DND-41 (cell line): Measurements from ENCODE around the gene NPPC.

Experiments used
- ATAC-seq: fragments of 200-7000 bp; cut with Tn5 transposase; 3 replicates; pipeline ENCODE4 v1.9.1; 2021; ENCODE audit warnings: low read depth; ENCODE audit not compliant: insufficient read depth
- DNase-seq: peaks from one replicate; pipeline ENCODE4 v3.0.0-alpha.2; 2020
- H2AFZ ChIP-seq: 2 replicates; pipeline ENCODE4 v1.6.0; 2012; ENCODE audit warnings: low read depth, low read length
- H3K27ac ChIP-seq: 2 replicates; pipeline ENCODE4 v1.5.1; 2012; ENCODE audit warnings: low read length, inconsistent platforms
- H3K27me3 ChIP-seq: fragments of 200-600 bp; sonication (generic); 2 replicates; pipeline ENCODE4 v1.6.0; 2012; ENCODE audit warnings: low read length, mild to moderate bottlenecking, inconsistent platforms; ENCODE audit not compliant: insufficient read depth, poor library complexity
- H3K36me3 ChIP-seq: 2 replicates; pipeline ENCODE4 v1.5.1; 2012; ENCODE audit warnings: low read length, inconsistent platforms; ENCODE audit not compliant: insufficient read depth
- H3K4me1 ChIP-seq: 2 replicates; pipeline ENCODE4 v1.5.1; 2012; ENCODE audit warnings: mild to moderate bottlenecking, low read length; ENCODE audit not compliant: insufficient read depth
- H3K4me2 ChIP-seq: 2 replicates; pipeline ENCODE4 v1.6.0; 2012; ENCODE audit warnings: mild to moderate bottlenecking, moderate library complexity, low read length, inconsistent platforms; ENCODE audit not compliant: insufficient read depth
- H3K4me3 ChIP-seq, 2 experiments: fragments of 200-600 bp in 1 of 2; shearing (Covaris generic) in 1 of 2; 2 replicates each; pipeline ENCODE4 v1.5.1; 2012 to 2016; ENCODE audit warnings: inconsistent platforms in 2 of 2, low read length in 2 of 2, mild to moderate bottlenecking in 2 of 2, low read depth in 1 of 2, moderate library complexity in 1 of 2
- H3K79me2 ChIP-seq: 2 replicates; pipeline ENCODE4 v1.6.0; 2012; ENCODE audit warnings: low read length, inconsistent platforms; ENCODE audit not compliant: insufficient read depth
- H3K9ac ChIP-seq: 2 replicates; pipeline ENCODE4 v1.6.0; 2012; ENCODE audit warnings: low read depth, mild to moderate bottlenecking, inconsistent platforms, low read length, moderate library complexity
- H3K9me3 ChIP-seq: 2 replicates; pipeline ENCODE4 v1.5.1; 2012; ENCODE audit warnings: low read length, moderate library complexity, mild to moderate bottlenecking, inconsistent platforms; ENCODE audit not compliant: insufficient read depth, severe bottlenecking
- H4K20me1 ChIP-seq: 2 replicates; pipeline ENCODE4 v1.6.0; 2012; ENCODE audit warnings: low read length; ENCODE audit not compliant: insufficient read depth
- EZH2 ChIP-seq: IDR thresholded peaks from 3 replicates; pipeline ENCODE4 v1.6.1; 2012; ENCODE audit warnings: borderline replicate concordance, low read depth, mild to moderate bottlenecking, moderate library complexity, low read length, inconsistent platforms; ENCODE audit not compliant: severe bottlenecking
- TF ChIP-seq, protein P1 (sequence below): IDR thresholded peaks from 2 replicates; pipeline ENCODE4 v1.5.1; 2012; ENCODE audit warnings: borderline replicate concordance, low read length, moderate library complexity, mild to moderate bottlenecking; ENCODE audit not compliant: poor library complexity, severe bottlenecking; ENCODE audit errors: extremely low read depth

NPPC gene

DNA sequence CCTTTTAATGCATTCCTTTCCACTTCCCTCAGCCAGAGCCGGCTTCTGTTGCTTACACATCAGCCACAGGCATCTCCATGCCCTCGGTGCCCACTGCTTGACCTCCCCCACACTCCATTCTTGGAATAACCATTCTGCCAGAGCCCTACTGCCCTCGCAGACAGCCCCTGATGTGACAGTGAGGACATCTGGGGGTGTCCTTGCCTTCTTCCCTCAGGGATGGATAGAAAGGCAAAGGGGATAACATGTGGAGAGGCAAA is 6.4 kb upstream of the NPPC start:
- Histone ChIP-seq H2AFZ (no peak overlapping the region), H3K27ac (no peak overlapping the region), H3K4me2 (no peak overlapping the region), H3K4me3 (no peak overlapping the region), H3K27me3 (peaks cover 4% of the 10 kb centered on the region), H3K9ac (no peak overlapping the region), H3K4me1 (no peaks in the 10 kb centered on the region), H4K20me1 (0 out of 2 replicates have a peak, but pooled peaks cover under 1% of the 10 kb centered on the region), H3K79me2 (no peaks in the 10 kb centered on the region), H3K9me3 (no peaks in the 10 kb centered on the region), H3K36me3 (no peaks in the 10 kb centered on the region)
- TF ChIP-seq, protein P1, sequence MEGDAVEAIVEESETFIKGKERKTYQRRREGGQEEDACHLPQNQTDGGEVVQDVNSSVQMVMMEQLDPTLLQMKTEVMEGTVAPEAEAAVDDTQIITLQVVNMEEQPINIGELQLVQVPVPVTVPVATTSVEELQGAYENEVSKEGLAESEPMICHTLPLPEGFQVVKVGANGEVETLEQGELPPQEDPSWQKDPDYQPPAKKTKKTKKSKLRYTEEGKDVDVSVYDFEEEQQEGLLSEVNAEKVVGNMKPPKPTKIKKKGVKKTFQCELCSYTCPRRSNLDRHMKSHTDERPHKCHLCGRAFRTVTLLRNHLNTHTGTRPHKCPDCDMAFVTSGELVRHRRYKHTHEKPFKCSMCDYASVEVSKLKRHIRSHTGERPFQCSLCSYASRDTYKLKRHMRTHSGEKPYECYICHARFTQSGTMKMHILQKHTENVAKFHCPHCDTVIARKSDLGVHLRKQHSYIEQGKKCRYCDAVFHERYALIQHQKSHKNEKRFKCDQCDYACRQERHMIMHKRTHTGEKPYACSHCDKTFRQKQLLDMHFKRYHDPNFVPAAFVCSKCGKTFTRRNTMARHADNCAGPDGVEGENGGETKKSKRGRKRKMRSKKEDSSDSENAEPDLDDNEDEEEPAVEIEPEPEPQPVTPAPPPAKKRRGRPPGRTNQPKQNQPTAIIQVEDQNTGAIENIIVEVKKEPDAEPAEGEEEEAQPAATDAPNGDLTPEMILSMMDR: no peak
- TF ChIP-seq EZH2: no peak
- no peak for DNase-seq
- no peak for ATAC-seq

DNA sequence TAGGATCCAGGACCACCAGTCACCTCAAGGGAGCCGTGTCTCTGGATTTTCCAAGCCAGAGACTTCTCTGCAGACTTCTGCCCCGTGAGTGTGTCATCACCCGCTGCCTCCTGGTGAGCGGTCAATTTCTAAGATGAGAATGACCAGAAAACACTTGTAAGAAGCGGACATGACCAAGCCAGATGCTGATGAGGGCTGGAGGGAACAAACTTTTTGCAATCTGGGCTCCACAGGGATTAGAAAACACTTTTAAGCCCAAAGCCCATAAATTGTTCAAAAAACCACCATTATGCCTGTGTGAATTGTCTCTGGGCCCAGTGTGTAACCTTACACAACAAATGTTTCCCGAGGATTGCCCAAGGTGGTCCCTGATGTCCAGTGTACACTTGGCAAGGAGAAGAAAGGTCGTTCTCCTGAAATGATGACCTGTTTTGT is 5.3 kb upstream of the NPPC start:
- Histone ChIP-seq H3K4me3 (no peak overlapping the region), H3K9ac (no peak overlapping the region), H3K27ac (no peak overlapping the region), H3K27me3 (peaks cover 13% of the 10 kb centered on the region), H3K4me2 (no peak overlapping the region), H3K9me3 (no peaks in the 10 kb centered on the region), H2AFZ (no peak overlapping the region), H3K4me1 (peaks cover 3% of the 10 kb centered on the region), H3K79me2 (no peaks in the 10 kb centered on the region), H4K20me1 (0 out of 2 replicates have a peak, but pooled peaks cover 8% of the 10 kb centered on the region), H3K36me3 (no peaks in the 10 kb centered on the region)
- DNase-seq (no peak), ATAC-seq (no peak)
- TF ChIP-seq, protein P1: no peak
- TF ChIP-seq EZH2: no peak

DNA sequence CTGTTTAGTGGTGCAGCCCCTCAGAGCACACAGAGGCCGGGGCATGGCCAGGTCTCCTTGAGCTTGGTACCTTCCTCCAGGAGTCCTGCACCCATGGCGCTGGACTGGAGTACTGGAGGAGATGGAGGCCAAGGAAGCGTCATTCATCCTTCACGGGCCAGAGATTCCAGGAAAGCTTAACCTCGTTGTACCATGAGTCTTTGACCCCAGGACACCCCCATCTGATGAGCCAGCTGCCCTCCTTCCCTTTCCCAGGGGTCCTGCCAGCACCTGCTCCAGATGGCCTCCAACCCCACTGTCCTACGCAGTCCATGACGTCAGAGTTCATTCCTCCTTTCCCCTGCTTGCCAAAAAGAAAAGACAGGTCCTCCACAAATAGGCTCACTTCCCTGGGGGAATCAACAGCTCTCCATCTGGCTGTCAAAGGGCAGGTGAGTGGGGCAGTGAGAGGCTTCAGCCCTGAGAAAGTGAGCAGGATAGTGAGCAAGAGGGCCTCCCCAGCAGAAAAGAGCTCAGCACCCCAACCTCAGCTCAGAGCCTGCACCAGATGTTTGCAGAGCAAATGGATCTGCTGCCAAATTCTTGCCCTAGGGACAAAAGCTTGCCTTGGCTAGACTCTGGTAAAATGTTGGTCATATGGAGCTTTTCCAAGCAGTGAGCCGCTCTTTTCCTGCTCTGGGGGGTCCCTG is 4.5 kb upstream of the NPPC start:
- no peak overlapping the region for H3K27ac ChIP-seq
- no peak overlapping the region for H3K4me2 ChIP-seq

More for the DNA sequence above, 4.5 kb upstream of the NPPC start:
- H3K9ac ChIP-seq: no peak overlapping the region
- no peaks in the 10 kb centered on the region for H3K36me3 ChIP-seq
- H3K4me1 ChIP-seq: peaks cover 11% of the 10 kb centered on the region
- no peak overlapping the region for H2AFZ ChIP-seq
- DNase-seq (no peak), ATAC-seq (no peak)
- no peaks in the 10 kb centered on the region for H3K9me3 ChIP-seq
- peaks cover 20% of the 10 kb centered on the region for H3K27me3 ChIP-seq
- TF ChIP-seq, protein P1: no peak
- TF ChIP-seq EZH2: no peak
- no peak overlapping the region for H3K4me3 ChIP-seq
- 0 out of 2 replicates have a peak, but pooled peaks cover 11% of the 10 kb centered on the region for H4K20me1 ChIP-seq
- H3K79me2 ChIP-seq: no peaks in the 10 kb centered on the region
